Skeletal muscle tissue (tissue), 4 donors: ENCODE data around the gene AIFM1. TPM values are rescaled to one million over a fixed set of nuclear protein-coding genes. Genes with fewer than 3 reads are reported as not detected.

Experiments
- H3K27ac ChIP-seq: one replicate; pipeline ENCODE4 v1.7.0; 2013; ENCODE audit warnings: mild to moderate bottlenecking, low read depth, low read length, inconsistent platforms
- H3K27me3 ChIP-seq, 3 donors: one replicate each; pipeline ENCODE4 v1.7.0; 2013; ENCODE audit warnings: low read length in 3 of 3; ENCODE audit not compliant: control insufficient read depth in 3 of 3, insufficient read depth in 3 of 3
- H3K36me3 ChIP-seq, 3 donors: one replicate each; pipeline ENCODE4 v1.7.0; 2013; ENCODE audit warnings: low read length in 3 of 3; ENCODE audit not compliant: control insufficient read depth in 3 of 3, insufficient read depth in 3 of 3
- H3K4me1 ChIP-seq, 3 donors: one replicate each; pipeline ENCODE4 v1.7.0; 2013; ENCODE audit warnings: low read length in 3 of 3, mild to moderate bottlenecking in 3 of 3; ENCODE audit not compliant: control insufficient read depth in 3 of 3, insufficient read depth in 3 of 3
- H3K4me3 ChIP-seq, 3 donors: one replicate each; pipeline ENCODE4 v1.7.0; 2013; ENCODE audit warnings: low read length in 3 of 3
- H3K9ac ChIP-seq, 3 donors: one replicate each; pipeline ENCODE4 v1.7.0; 2013; ENCODE audit warnings: low read length in 3 of 3, mild to moderate bottlenecking in 3 of 3, moderate library complexity in 2 of 3, low read depth in 1 of 3
- H3K9me3 ChIP-seq, 3 donors: one replicate each; pipeline ENCODE4 v1.7.0; 2013; ENCODE audit warnings: low read length in 3 of 3; ENCODE audit not compliant: control insufficient read depth in 3 of 3
- total RNA-seq: library from RNA; depleted of rRNA; stranded (reverse); fragments of >200 nt; gene quantifications from one replicate; pipeline ENCODE4 v1.2.3, GENCODE V29; 2014
- donor health status: Osteomylitis.

AIFM1 gene
- total RNA-seq, 1 donor from 2014 or later: 19.3 TPM

- no peak overlapping the region for H3K9ac ChIP-seq
- no peaks in the 10 kb centered on the region for H3K9me3 ChIP-seq
- H3K4me3 ChIP-seq: no peak overlapping the region
- H3K27me3 ChIP-seq: no peaks in the 10 kb centered on the region
- no peak overlapping the region for H3K27ac ChIP-seq
- no peaks in the 10 kb centered on the region for H3K36me3 ChIP-seq
- H3K4me1 ChIP-seq: peaks cover 0 to 6% (median 5%) of the 10 kb centered on the region in 3 donors
Observed at GRCh38 chrX:130184168-130184567, 18.5 kb upstream of the AIFM1 start.

- Histone ChIP-seq H3K36me3 (no peaks in the 10 kb centered on the region), H3K9ac (no peak overlapping the region), H3K9me3 (no peaks in the 10 kb centered on the region), H3K4me3 (no peak overlapping the region), H3K27me3 (peaks cover 0 to 9% (median 0%) of the 10 kb centered on the region in 3 donors), H3K4me1 (peaks cover 0 to 6% (median 5%) of the 10 kb centered on the region in 3 donors), H3K27ac (no peak overlapping the region)
Observed at GRCh38 chrX:130179579-130180215, 14.1 kb upstream of the AIFM1 start.

- no peaks in the 10 kb centered on the region for H3K36me3 ChIP-seq
- H3K27ac ChIP-seq: no peak overlapping the region
- H3K4me3 ChIP-seq: no peak overlapping the region
- no peak overlapping the region for H3K9ac ChIP-seq
- peaks cover 3 to 6% (median 5%) of the 10 kb centered on the region in 3 donors for H3K4me1 ChIP-seq
- peaks cover 0 to 11% (median 0%) of the 10 kb centered on the region in 3 donors for H3K27me3 ChIP-seq
- H3K9me3 ChIP-seq: no peaks in the 10 kb centered on the region
Observed at GRCh38 chrX:130179170-130179569, 13.5 kb upstream of the AIFM1 start.

- no peaks in the 10 kb centered on the region for H3K36me3 ChIP-seq
- peaks cover 8 to 12% (median 9%) of the 10 kb centered on the region in 3 donors for H3K4me1 ChIP-seq
- no peak overlapping the region for H3K9ac ChIP-seq
- no peak overlapping the region for H3K27ac ChIP-seq
- H3K27me3 ChIP-seq: peaks cover 0 to 20% (median 0%) of the 10 kb centered on the region in 3 donors
- H3K9me3 ChIP-seq: no peaks in the 10 kb centered on the region
- no peak overlapping the region for H3K4me3 ChIP-seq
Observed at GRCh38 chrX:130176942-130177341, 11.3 kb upstream of the AIFM1 start.

GRCh38 chrX:130176354-130176776 is 10.7 kb upstream of the AIFM1 start:
- Histone ChIP-seq H3K4me3 (no peak overlapping the region), H3K4me1 (peaks cover 10 to 18% (median 10%) of the 10 kb centered on the region in 3 donors), H3K36me3 (no peaks in the 10 kb centered on the region), H3K27me3 (peaks cover 0 to 22% (median 0%) of the 10 kb centered on the region in 3 donors), H3K9ac (no peak overlapping the region), H3K9me3 (no peaks in the 10 kb centered on the region), H3K27ac (no peak overlapping the region)

- Histone ChIP-seq H3K27me3 (peaks cover 0 to 22% (median 0%) of the 10 kb centered on the region in 3 donors), H3K9ac (no peak overlapping the region), H3K27ac (no peak overlapping the region)
Observed at GRCh38 chrX:130174937-130175336, 9.3 kb upstream of the AIFM1 start.

GRCh38 chrX:130174045-130174704 is 8.5 kb upstream of the AIFM1 start:
- Histone ChIP-seq H3K9ac (no peak overlapping the region), H3K36me3 (no peaks in the 10 kb centered on the region), H3K4me3 (no peak overlapping the region), H3K27ac (peak overlapping the region; percentile 55), H3K27me3 (peaks cover 0 to 22% (median 0%) of the 10 kb centered on the region in 3 donors), H3K9me3 (no peaks in the 10 kb centered on the region), H3K4me1 (peaks cover 6 to 17% (median 10%) of the 10 kb centered on the region in 3 donors)

More at GRCh38 chrX:130174937-130175336, 9.3 kb upstream of the AIFM1 start:
- H3K36me3 ChIP-seq: no peaks in the 10 kb centered on the region
- H3K9me3 ChIP-seq: no peaks in the 10 kb centered on the region
- H3K4me1 ChIP-seq: peaks cover 10 to 23% (median 10%) of the 10 kb centered on the region in 3 donors
- no peak overlapping the region for H3K4me3 ChIP-seq

GRCh38 chrX:130173190-130173895 is 7.7 kb upstream of the AIFM1 start:
- Histone ChIP-seq H3K9ac (no peak overlapping the region), H3K4me1 (peaks cover 6 to 17% (median 10%) of the 10 kb centered on the region in 3 donors), H3K36me3 (no peaks in the 10 kb centered on the region), H3K27ac (peak overlapping the region; percentile 55), H3K27me3 (peaks cover 0 to 22% (median 0%) of the 10 kb centered on the region in 3 donors), H3K4me3 (no peak overlapping the region), H3K9me3 (no peaks in the 10 kb centered on the region)

GRCh38 chrX:130172127-130172845 is 6.6 kb upstream of the AIFM1 start:
- Histone ChIP-seq H3K4me1 (peaks cover 6 to 17% (median 10%) of the 10 kb centered on the region in 3 donors), H3K36me3 (no peaks in the 10 kb centered on the region), H3K27ac (peak overlapping the region; percentile 55), H3K9ac (peak overlapping the region in 1 of 3 donors; percentile 45), H3K4me3 (peak overlapping the region; percentile 54 to 67 (median 65)), H3K27me3 (peaks cover 0 to 20% (median 0%) of the 10 kb centered on the region in 3 donors), H3K9me3 (no peaks in the 10 kb centered on the region)
